H1 (cell line): ENCODE measurements around the gene GNG12. TPM values are rescaled to one million over a fixed set of nuclear protein-coding genes. Genes with fewer than 3 reads are reported as not detected.

Experiments
- CTCF ChIA-PET: fragments of 300-600 bp; sonication (Branson Sonifier 250); formaldehyde crosslinking; loops from one replicate; lab custom pipeline; 2021; ENCODE audit not compliant: partially characterized antibody; lab: Charles Lee
- POLR2A ChIA-PET: fragments of 300-600 bp; sonication (Branson Sonifier 250); formaldehyde crosslinking; loops from one replicate; lab custom pipeline; 2021; ENCODE audit warnings: inconsistent platforms; ENCODE audit not compliant: partially characterized antibody; lab: Charles Lee
- DNase-seq, 2 experiments: peaks; one replicate each; pipeline versions ENCODE4 v3.0.0 to v3.0.0-alpha.2; 2010 to 2022; ENCODE audit warnings: low spot score in 2 of 2, low read depth in 1 of 2, mixed read lengths in 1 of 2
- FAIRE-seq: peaks from 2 replicates; lab custom pipeline; 2011; peaks lifted over from hg19 to GRCh38; lab: Jason Lieb, UNC
- H2AFZ ChIP-seq: 2 replicates; pipeline ENCODE4 v1.8.1; 2012; ENCODE audit warnings: low read length, inconsistent platforms
- H2AK5ac ChIP-seq: 2 replicates; pipeline ENCODE4 v1.6.1; 2013; ENCODE audit warnings: low read depth, low read length
- H2BK120ac ChIP-seq: replicated peaks from 2 replicates; pipeline ENCODE3; 2013; ENCODE audit warnings: low read depth, low read length, inconsistent platforms
- H2BK12ac ChIP-seq: 2 replicates; pipeline ENCODE4 v1.6.1; 2013; ENCODE audit warnings: low read depth, low read length
- H2BK15ac ChIP-seq: 2 replicates; pipeline ENCODE4 v1.6.1; 2013; ENCODE audit warnings: low read length
- H2BK20ac ChIP-seq: 2 replicates; pipeline ENCODE4 v1.6.1; 2013; ENCODE audit warnings: low read length
- H2BK5ac ChIP-seq: 2 replicates; pipeline ENCODE4 v1.6.1; 2013; ENCODE audit warnings: low read depth, low read length
- H3K14ac ChIP-seq: 2 replicates; pipeline ENCODE4 v1.6.1; 2013; ENCODE audit warnings: inconsistent platforms; ENCODE audit not compliant: insufficient read length
- H3K18ac ChIP-seq: 2 replicates; pipeline ENCODE4 v1.6.1; 2013; ENCODE audit warnings: low read length; ENCODE audit errors: extremely low read depth
- H3K23ac ChIP-seq: 2 replicates; pipeline ENCODE4 v1.6.1; 2013; ENCODE audit warnings: inconsistent platforms; ENCODE audit not compliant: insufficient read length
- H3K23me2 ChIP-seq: 2 replicates; pipeline ENCODE4 v1.6.1; 2013; ENCODE audit warnings: low read depth, low read length
- H3K27ac ChIP-seq: 2 replicates; pipeline ENCODE4 v1.6.1; 2011; ENCODE audit warnings: low read depth, low read length, inconsistent platforms
- H3K27me3 ChIP-seq, 4 experiments: replicated peaks in 1 of 4; 1 replicate in 1 of 4; 2 replicates in 3 of 4; pipeline versions ENCODE4 v1.6.1 to v1.8.1; 2011 to 2013; ENCODE audit warnings: low read length in 3 of 4, mild to moderate bottlenecking in 3 of 4, inconsistent platforms in 2 of 4, mixed read lengths in 2 of 4, moderate library complexity in 1 of 4; ENCODE audit not compliant: control insufficient read depth in 3 of 4, insufficient read depth in 3 of 4; ENCODE audit errors: extremely low read depth in 1 of 4
- H3K36me3 ChIP-seq, 4 experiments: 2 replicates each; pipeline versions ENCODE4 v1.6.1 to v1.8.1; 2011 to 2013; ENCODE audit warnings: mild to moderate bottlenecking in 4 of 4, low read length in 3 of 4, moderate library complexity in 2 of 4, control low read depth in 1 of 4, inconsistent platforms in 1 of 4; ENCODE audit not compliant: insufficient read depth in 4 of 4, control insufficient read depth in 2 of 4
- H3K4ac ChIP-seq: replicated peaks from 2 replicates; pipeline ENCODE3; 2013; ENCODE audit warnings: low read length, low read depth, mixed read lengths, inconsistent platforms; ENCODE audit not compliant: insufficient read length
- H3K4me1 ChIP-seq, 4 experiments: replicated peaks in 1 of 4; 1 replicate in 1 of 4; 2 replicates in 3 of 4; pipeline versions ENCODE4 v1.6.1 to v1.8.1; 2011 to 2013; ENCODE audit warnings: low read length in 3 of 4, inconsistent platforms in 2 of 4, mixed read lengths in 1 of 4; ENCODE audit not compliant: insufficient read depth in 4 of 4, control insufficient read depth in 3 of 4
- H3K4me2 ChIP-seq, 2 experiments: 2 replicates each; pipeline versions ENCODE4 v1.6.1 to v1.8.1; 2011 to 2013; ENCODE audit warnings: low read depth in 2 of 2, low read length in 2 of 2, control low read depth in 1 of 2, inconsistent platforms in 1 of 2, mild to moderate bottlenecking in 1 of 2; ENCODE audit not compliant: insufficient read depth in 1 of 2
- H3K4me3 ChIP-seq, 4 experiments: fragments of 200-600, 300-600 bp in 1 of 4; sonication (generic), shearing (Covaris generic), sonication (Bioruptor Twin) in 1 of 4; 2 replicates each; pipeline versions ENCODE4 v1.5.1 to v1.8.1; 2011 to 2016; ENCODE audit warnings: low read length in 4 of 4, low read depth in 3 of 4, control low read depth in 2 of 4, inconsistent platforms in 2 of 4, mild to moderate bottlenecking in 2 of 4, mixed read lengths in 1 of 4, moderate library complexity in 1 of 4; ENCODE audit not compliant: insufficient read depth in 2 of 4; ENCODE audit errors: extremely low read depth in 1 of 4
- H3K56ac ChIP-seq: replicated peaks from 2 replicates; pipeline ENCODE3; 2013; ENCODE audit warnings: low read depth, mild to moderate bottlenecking, mixed read lengths, low read length, inconsistent platforms; ENCODE audit not compliant: insufficient read length
- H3K79me1 ChIP-seq: 2 replicates; pipeline ENCODE4 v1.6.1; 2013; ENCODE audit warnings: low read depth, low read length, control low read depth
- H3K79me2 ChIP-seq, 2 experiments: 2 replicates each; pipeline versions ENCODE4 v1.6.1 to v1.8.1; 2012 to 2013; ENCODE audit warnings: low read length in 2 of 2, mild to moderate bottlenecking in 2 of 2, inconsistent platforms in 1 of 2; ENCODE audit not compliant: insufficient read depth in 2 of 2, control insufficient read depth in 1 of 2
- H3K9ac ChIP-seq, 4 experiments: replicated peaks in 1 of 4; 1 replicate in 1 of 4; 2 replicates in 3 of 4; pipeline versions ENCODE4 v1.6.1 to v1.8.1; 2011 to 2013; ENCODE audit warnings: low read depth in 3 of 4, low read length in 3 of 4, control low read depth in 2 of 4, mild to moderate bottlenecking in 2 of 4, moderate library complexity in 2 of 4, inconsistent platforms in 1 of 4; ENCODE audit errors: extremely low read depth in 1 of 4
- H3K9me3 ChIP-seq, 2 experiments: 2 replicates each; pipeline versions ENCODE4 v1.6.1 to v1.8.1; 2012 to 2013; ENCODE audit warnings: mild to moderate bottlenecking in 2 of 2, moderate library complexity in 2 of 2, control low read depth in 1 of 2, inconsistent platforms in 1 of 2, low read depth in 1 of 2, low read length in 1 of 2, mixed read lengths in 1 of 2; ENCODE audit not compliant: insufficient read depth in 2 of 2
- H4K20me1 ChIP-seq, 2 experiments: replicated peaks in 1 of 2; 2 replicates each; pipeline versions ENCODE3 to v1.8.1; 2011 to 2013; ENCODE audit warnings: inconsistent platforms in 2 of 2, low read length in 2 of 2, mild to moderate bottlenecking in 1 of 2; ENCODE audit not compliant: insufficient read depth in 2 of 2, control insufficient read depth in 1 of 2
- H4K5ac ChIP-seq: 2 replicates; pipeline ENCODE4 v1.6.1; 2013; ENCODE audit warnings: low read length, low read depth, mixed read lengths, inconsistent platforms; ENCODE audit not compliant: insufficient read length
- H4K8ac ChIP-seq: 2 replicates; pipeline ENCODE4 v1.8.0; 2013; ENCODE audit warnings: mild to moderate bottlenecking, moderate library complexity, low read length, inconsistent platforms; ENCODE audit not compliant: insufficient read depth; ENCODE audit errors: extremely low read depth
- H4K91ac ChIP-seq: replicated peaks from 2 replicates; pipeline ENCODE3; 2013; ENCODE audit warnings: low read length, mixed read lengths, inconsistent platforms; ENCODE audit not compliant: insufficient read length
- EZH2 ChIP-seq: fragments of 200-600 bp; sonication (generic); IDR thresholded peaks from 2 replicates; pipeline ENCODE4 v1.7.1; 2012; ENCODE audit warnings: low read depth, mild to moderate bottlenecking, moderate library complexity, low read length, inconsistent platforms; ENCODE audit not compliant: severe bottlenecking
- FOSL1 ChIP-seq: IDR thresholded peaks from 2 replicates; pipeline ENCODE4 v1.6.1; 2011; ENCODE audit warnings: mild to moderate bottlenecking, low read depth, low read length, moderate library complexity; ENCODE audit not compliant: insufficient read depth
- WGBS, 2 experiments: shearing (Covaris generic) in 1 of 2; methylation state at CpG; one replicate each; pipeline versions ENCODE4 v1.1.6 to v1.1.7; 2013 to 2015; ENCODE audit warnings: low lambda C conversion rate in 2 of 2, mixed read lengths in 2 of 2, inconsistent platforms in 1 of 2, low coverage in 1 of 2, missing lambda C conversion rate in 1 of 2; ENCODE audit not compliant: insufficient replicate concordance in 2 of 2, insufficient coverage in 1 of 2, insufficient read length in 1 of 2; ENCODE audit errors: extremely low coverage in 1 of 2, missing lambda C conversion rate in 1 of 2; 5-methylcytosine and 5-hydroxymethylcytosine counted together
- polyA plus RNA-seq, 7 experiments: library from polyadenylated mRNA; depleted of rRNA in 3 of 7; stranded (reverse) in 5 of 7; unstranded in 2 of 7; fragments of >200 nt in 5 of 7; fragments of 200-250 nt in 2 of 7; gene quantifications; 1 replicate in 5 of 7; 2 replicates in 1 of 7; 4 replicates in 1 of 7; pipeline versions ENCODE4 v1.2.1 to v1.2.3, GENCODE V29; 2011 to 2013; ENCODE audit warnings: missing spikeins in 2 of 7, mixed read lengths in 2 of 7
- total RNA-seq: library from RNA; stranded (reverse); fragmentation: NEBNext Ultra II Directional; extraction: Animal tissue kit (Norgen Biotek cat#: 25700); gene quantifications from 2 replicates; pipeline ENCODE4 v1.2.1, GENCODE V29; 2021

The GNG12 gene
- total and polyA plus RNA-seq, 2 of the 8 experiments (the other 6 are each of a cell fraction or from before 2014, with no cell fraction given), result 11.4 to 35.8 TPM

DNA sequence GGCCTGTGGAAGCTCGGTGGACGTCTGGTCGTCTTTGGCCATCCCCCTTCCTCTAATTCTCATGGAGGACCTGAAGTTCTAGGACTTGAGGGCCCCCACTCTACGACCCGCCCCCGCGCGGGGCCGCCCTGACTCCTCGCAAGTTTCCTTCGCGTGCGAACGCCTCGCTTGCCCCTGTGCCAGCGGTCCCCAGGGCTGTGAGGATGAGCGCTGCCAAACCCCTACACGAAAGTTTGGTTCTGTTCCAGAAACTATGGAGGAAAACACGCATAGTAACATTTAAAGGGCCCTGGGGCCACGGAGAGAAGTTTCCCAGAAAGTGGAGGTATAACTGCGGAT lies 304 bp upstream of the GNG12 start:
- H2BK15ac ChIP-seq, result no peak overlapping the region
- TF ChIP-seq FOSL1 (no peak), EZH2 (peak; percentile 2)
- no peak overlapping the region for H2BK120ac ChIP-seq
- H3K23ac ChIP-seq, result no peak overlapping the region
- H4K5ac ChIP-seq, result no peak overlapping the region
- H2AK5ac ChIP-seq, result no peak overlapping the region
- WGBS, 2 experiments, result 24% methylated on average over 21 of the region's 21 CpGs; no CpG with 5 or more reads in 1 of the 2 experiments
- no peak overlapping the region for H3K9ac ChIP-seq
- H3K79me2 ChIP-seq, result peaks cover 0 to 11% of the 10 kb centered on the region in 2 experiments; a peak in 2 of 4 replicates
- H3K23me2 ChIP-seq, result peaks cover 7% of the 10 kb centered on the region
- peak overlapping the region; percentile 80 to 94 (median 85); a peak in 6 of 8 replicates for H3K4me3 ChIP-seq
- H3K4me1 ChIP-seq, result peaks cover 2 to 11% (median 5%) of the 10 kb centered on the region in 4 experiments; a peak in 6 of 7 replicates
- DNase-seq (no peak), FAIRE-seq (no peak)
- peaks cover 3 to 22% (median 17%) of the 10 kb centered on the region in 4 experiments; a peak in 6 of 7 replicates for H3K27me3 ChIP-seq
- no peaks in the 10 kb centered on the region for H4K20me1 ChIP-seq
- H4K91ac ChIP-seq, result peak overlapping the region; percentile 20
- no peaks in the 10 kb centered on the region for H3K79me1 ChIP-seq
- H3K56ac ChIP-seq, result no peak overlapping the region
- H4K8ac ChIP-seq, result peak overlapping the region; percentile 90
- peak overlapping the region; percentile 9; the same call in 1 of the 2 replicates for H3K18ac ChIP-seq
- H3K27ac ChIP-seq, result no peak overlapping the region
- POLR2A ChIA-PET, result no interaction called here
- CTCF ChIA-PET, result interaction anchor here (2.6 to 5.8 kb wide), 2 partner anchors 17 to 67 kb away, joined by 9 to 34 read pairs; no protein-coding TSS in a partner anchor
- peak overlapping the region; percentile 99 for H3K4me2 ChIP-seq
- no peaks in the 10 kb centered on the region for H3K9me3 ChIP-seq
- H2BK12ac ChIP-seq, result no peak overlapping the region; the same call in 1 of the 2 replicates
- H3K36me3 ChIP-seq, result no peaks in the 10 kb centered on the region
- H2AFZ ChIP-seq, result no peak overlapping the region
- H2BK20ac ChIP-seq, result no peak overlapping the region
- H2BK5ac ChIP-seq, result no peak overlapping the region
- H3K4ac ChIP-seq, result no peak overlapping the region
- no peak overlapping the region for H3K14ac ChIP-seq
